Measurements from ENCODE around the gene CEP170. TPM values are rescaled to one million over a fixed set of nuclear protein-coding genes. Genes with fewer than 3 reads are reported as not detected.
"Not testable (repeated sequence)": the region's sequence is repeated elsewhere in the genome, so short reads cannot be mapped to it uniquely, and the experiment has no call there.

The CEP170 gene
- total RNA-seq, 4 donors from 2014 or later = 40.3 to 114 (median 55.6) TPM

DNA sequence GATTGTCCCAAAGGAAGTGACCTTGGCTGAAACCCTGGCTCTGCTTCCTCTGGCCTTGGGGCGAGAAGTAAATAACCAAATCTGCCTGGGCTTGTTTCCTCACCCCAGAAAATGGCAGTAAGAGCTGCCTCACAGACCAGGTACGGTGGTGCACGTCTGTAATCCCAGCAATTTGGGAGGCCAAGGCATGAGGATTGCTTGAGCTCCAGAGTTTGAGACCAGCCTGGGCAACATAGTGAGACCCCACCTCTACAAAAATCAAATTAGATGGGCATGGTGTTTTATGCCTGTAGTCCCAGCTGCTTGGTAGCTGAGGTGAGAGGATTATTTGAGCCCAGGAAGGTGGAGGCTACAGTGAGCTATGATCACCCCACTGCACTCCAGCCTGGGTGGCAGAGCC lies 140.3 kb downstream of the CEP170 start:
- H3K27ac ChIP-seq; H3K4me1 ChIP-seq; H3K27me3 ChIP-seq; H3K9me3 ChIP-seq; H3K4me3 ChIP-seq; intact Hi-C loops (cut with DNase I; ENCODE audit: low total_unique reads); H3K36me3 ChIP-seq; DNase-seq: not testable (repeated sequence)

DNA sequence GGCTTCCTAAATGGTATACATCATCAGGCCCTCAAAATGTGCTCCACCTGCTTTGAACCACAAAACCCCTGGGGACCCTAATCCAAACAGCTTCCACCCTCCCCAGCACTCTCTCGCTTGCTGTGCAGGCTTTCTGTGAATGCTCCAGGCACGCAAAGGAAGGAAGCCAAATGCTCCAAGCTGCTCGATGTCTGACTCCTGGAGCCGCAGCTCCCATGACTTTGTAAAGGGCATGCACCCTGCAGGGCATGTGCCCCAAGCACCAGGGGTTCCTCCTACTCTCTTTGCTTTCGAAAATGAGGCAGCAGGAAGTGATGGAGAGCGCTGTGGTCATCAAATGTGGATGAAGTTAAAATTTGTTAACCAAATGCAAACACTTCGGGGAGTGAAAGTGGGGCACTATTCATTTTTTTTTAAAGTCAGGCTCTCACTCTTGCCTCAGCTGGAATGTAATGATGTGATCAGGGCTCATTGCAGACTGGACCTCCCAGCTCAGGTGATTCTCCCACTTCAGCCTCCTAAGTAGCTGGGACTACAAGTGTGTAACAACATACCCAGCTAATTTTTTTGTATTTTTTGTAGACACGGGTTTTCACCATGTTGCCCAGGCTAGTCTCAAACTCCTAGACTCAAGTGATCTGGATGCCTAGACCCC lies 140.9 kb downstream of the CEP170 start:
- H3K27ac ChIP-seq = not testable (repeated sequence)

DNA sequence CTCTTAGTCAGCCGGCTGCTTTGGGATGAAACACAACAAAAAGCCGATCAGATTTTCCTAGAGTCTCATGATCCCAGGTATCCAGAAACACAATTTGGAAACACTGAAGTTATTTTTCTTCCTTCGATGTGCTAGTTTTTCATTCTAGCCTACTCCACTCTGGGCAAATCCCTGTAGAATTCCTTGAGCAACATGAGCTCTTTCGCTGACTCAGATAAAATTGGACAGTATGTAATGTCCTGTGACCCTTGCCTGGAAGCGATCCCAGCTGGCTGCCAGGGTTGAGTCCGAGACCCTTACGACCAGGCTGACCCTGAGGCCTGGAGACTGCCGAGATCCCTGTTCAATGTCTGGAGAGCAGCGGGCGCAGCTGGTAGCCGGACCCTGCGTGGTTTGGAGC lies 147.9 kb downstream of the CEP170 start:
- H3K9me3 ChIP-seq; H3K4me3 ChIP-seq; DNase-seq; intact Hi-C loops (cut with DNase I; ENCODE audit: low total_unique reads); H3K27me3 ChIP-seq; H3K27ac ChIP-seq; H3K4me1 ChIP-seq; H3K36me3 ChIP-seq: not testable (repeated sequence)

More for the DNA sequence above, 140.9 kb downstream of the CEP170 start:
- intact Hi-C loops (cut with DNase I; ENCODE audit: low total_unique reads); H3K9me3 ChIP-seq; H3K27me3 ChIP-seq; H3K4me3 ChIP-seq; DNase-seq; H3K4me1 ChIP-seq; H3K36me3 ChIP-seq: not testable (repeated sequence)

DNA sequence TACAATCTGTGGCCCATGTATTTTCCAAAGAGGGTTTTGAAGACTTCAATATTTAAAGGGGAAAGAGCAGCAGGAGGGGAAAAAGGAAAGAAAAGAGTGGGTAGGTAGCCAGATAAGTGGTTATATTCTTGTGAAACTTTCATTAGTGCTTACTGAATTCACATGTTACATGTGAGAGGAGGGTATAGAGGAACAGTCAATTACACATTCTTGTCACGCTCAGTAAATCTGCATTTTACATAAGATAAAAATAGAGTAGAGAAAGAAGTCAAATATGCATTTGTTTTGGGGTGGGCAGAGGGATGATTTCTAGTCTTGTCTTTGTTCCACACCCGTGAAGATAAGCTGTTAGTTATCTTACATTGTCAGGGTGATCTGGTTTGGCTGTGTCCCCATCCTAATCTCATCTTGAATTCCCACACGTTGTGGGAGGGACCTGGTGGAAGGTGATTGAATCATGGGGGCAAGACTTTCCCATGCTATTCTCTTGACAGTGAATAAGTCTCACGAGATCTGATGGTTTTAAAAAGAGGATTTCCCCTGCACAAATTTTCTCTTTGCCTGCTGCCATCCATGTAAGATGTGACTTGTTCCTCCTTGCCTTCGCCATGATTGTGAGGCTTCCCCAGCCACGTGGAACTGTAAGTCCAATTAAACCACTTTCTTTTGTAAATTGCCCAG lies 149.3 kb downstream of the CEP170 start:
- intact Hi-C loops (cut with DNase I; ENCODE audit: low total_unique reads); H3K9me3 ChIP-seq: not testable (repeated sequence)

DNA sequence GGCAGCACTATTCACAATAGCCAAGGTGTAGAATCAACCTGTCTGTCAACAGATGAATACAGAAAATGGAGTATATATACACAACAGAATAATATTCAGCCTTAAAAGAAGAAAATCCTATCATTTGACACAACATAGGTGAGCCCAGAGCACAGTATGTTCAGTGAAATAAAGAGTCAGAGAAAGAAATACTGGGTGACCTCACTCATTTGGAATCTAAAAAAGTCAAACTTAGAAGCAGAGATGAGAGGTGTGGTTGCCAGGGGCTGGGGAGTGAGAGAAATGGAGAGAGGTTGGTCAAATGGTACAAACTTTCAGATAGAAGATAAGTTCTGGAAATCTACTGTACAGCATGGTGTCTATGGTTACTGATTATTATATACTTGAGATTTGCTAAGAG lies 150.0 kb downstream of the CEP170 start:
- H3K27ac ChIP-seq; H3K27me3 ChIP-seq; H3K36me3 ChIP-seq; DNase-seq; H3K4me3 ChIP-seq; H3K9me3 ChIP-seq; H3K4me1 ChIP-seq; intact Hi-C loops (cut with DNase I; ENCODE audit: low total_unique reads): not testable (repeated sequence)

More for the DNA sequence above, 149.3 kb downstream of the CEP170 start:
- not testable (repeated sequence) for H3K27me3 ChIP-seq, DNase-seq, H3K4me3 ChIP-seq, H3K36me3 ChIP-seq, H3K27ac ChIP-seq, H3K4me1 ChIP-seq

DNA sequence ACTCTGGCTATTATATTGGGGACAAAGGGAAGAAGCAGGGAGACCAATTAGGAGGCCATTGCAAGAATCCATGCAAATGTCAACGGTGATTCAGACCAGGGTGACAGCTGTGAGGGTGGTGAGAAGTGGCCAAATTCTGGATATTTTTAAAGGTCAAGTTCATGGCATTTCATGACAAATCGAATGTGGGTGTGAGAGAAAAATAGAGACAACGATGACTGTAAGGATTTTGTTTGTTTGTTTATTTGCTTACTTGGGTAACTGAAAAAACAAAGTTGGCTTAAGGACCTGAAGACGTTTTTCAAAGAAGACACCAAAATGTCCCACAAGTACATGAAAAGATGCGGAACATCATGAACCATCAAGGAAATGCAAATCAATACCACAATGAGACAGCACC lies 150.6 kb downstream of the CEP170 start:
- intact Hi-C loops (cut with DNase I; ENCODE audit: low total_unique reads); H3K27ac ChIP-seq; H3K27me3 ChIP-seq; DNase-seq; H3K9me3 ChIP-seq; H3K36me3 ChIP-seq; H3K4me1 ChIP-seq; H3K4me3 ChIP-seq: not testable (repeated sequence)

DNA sequence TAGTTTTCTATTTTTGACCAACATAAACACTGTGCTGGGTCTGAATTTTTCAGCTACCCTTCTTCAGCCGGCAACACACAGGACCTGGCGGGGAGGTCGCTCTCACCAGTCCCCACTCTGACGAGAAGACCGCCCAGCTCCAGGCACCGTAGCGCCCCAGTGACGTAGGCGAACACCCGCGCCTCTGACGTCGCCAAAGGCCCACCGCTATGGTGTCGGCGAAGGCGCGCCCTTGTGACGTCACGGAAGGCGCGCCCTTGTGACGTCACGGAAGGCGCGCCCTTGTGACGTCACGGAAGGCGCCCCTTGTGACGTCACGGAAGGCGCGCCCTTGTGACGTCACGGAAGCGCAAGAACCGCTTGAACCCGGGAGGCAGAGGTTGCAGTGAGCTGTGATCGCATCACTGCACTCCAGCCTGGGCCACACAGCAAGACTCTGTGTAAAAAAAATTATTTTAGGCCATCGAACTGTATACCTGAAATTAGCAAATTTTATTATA lies 153.5 kb downstream of the CEP170 start:
- DNase-seq; H3K27ac ChIP-seq; H3K9me3 ChIP-seq; H3K4me1 ChIP-seq; H3K27me3 ChIP-seq; H3K36me3 ChIP-seq; intact Hi-C loops (cut with DNase I; ENCODE audit: low total_unique reads): not testable (repeated sequence)
- peak overlapping the region in 1 of 2 donors; percentile 13 for H3K4me3 ChIP-seq

DNA sequence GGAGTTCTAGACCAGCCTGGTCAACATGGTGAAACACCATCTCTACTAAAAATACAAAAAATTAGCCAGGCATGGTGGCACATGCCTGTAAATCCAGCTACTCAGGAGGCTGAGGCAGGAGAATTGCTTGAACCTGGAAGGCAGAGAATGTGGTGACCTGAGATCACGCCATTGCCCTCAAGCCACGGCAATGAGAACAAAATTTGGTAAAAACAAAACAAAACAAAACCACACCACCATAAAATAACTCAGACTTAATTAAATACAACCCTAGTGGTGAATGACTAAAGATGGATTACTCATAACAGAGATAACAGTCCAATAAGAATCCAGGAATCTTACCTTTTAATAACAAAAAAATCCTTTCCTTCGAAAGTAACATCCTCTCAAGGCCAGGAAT lies 167.7 kb downstream of the CEP170 start:
- H3K4me1 ChIP-seq; H3K36me3 ChIP-seq; intact Hi-C loops (cut with DNase I; ENCODE audit: low total_unique reads); H3K27me3 ChIP-seq; H3K27ac ChIP-seq; DNase-seq; H3K4me3 ChIP-seq; H3K9me3 ChIP-seq: not testable (repeated sequence)

Small RNA genes within 50 kb of the gene (small RNA-seq; reads per million reads assigned to genes)
- gene RNU6-747P = not detected

Other genes starting within 250 kb of the CEP170 start
- 10 to 100 TPM; 19.2 to 54.8 (median 49.7) TPM for gene SDCCAG8, start 760 bp upstream of the CEP170 start, total RNA-seq

All from uterus (tissue), 4 donors.